Heart left ventricle (tissue), 13 donors: ENCODE results near the gene CYP39A1.

Experiments
- CTCF ChIP-seq, 12 donors: fragments of 200-600 bp; sonication (generic) in 4 of 12; IDR thresholded peaks; one replicate each; pipeline versions ENCODE4 v1.5.0 to v1.8.0; 2018 to 2022; ENCODE audit warnings: antibody characterized with exemption in 12 of 12, mild to moderate bottlenecking in 5 of 12
- POLR2A ChIP-seq, 2 donors: fragments of 450-650 bp; IDR thresholded peaks; one replicate each; pipeline ENCODE4 v1.6.1; 2017; ENCODE audit warnings: antibody characterized with exemption in 2 of 2, mild to moderate bottlenecking in 2 of 2, moderate library complexity in 2 of 2
- donor health status: ischemic (EF 13 %, LVEDD 7.1; RV severe dilation, severe dysfunction).
- donor health status: DM: no; HTN: yes; CAD: no.
- donor health status: DM: no; HTN: no; CAD: no.
- donor health status: ischemic (EF 25% LVEDD 6.9; RV normal size, moderate dysfunction).
- donor health status: ischemic (EF 25% LVEDD 5.7; RV mildly dilated, moderate dysfunction).
- donor health status: ischemic (EF 35%, LVEDD 5.7; RV mildly dilated, moderate dysfunction).
- donor health status: nonischemic (EF 11% LVEDD 7.7; RV severe dilation, severe dysfunction).
- donor health status: DM: yes; HTN: yes; CAD: no.
- donor health status: PGD.
- donor health status: ischemic (EF 29% LVEDD 5.4; RV normal size, mild dysfunction).
- donor health status: nonischemic (EF 23%, LVEDD 6.1; RV moderate dilation, normal function).

- no peak for TF ChIP-seq CTCF (IDR thresholded peaks at IDR 0.05)
- TF ChIP-seq POLR2A (IDR thresholded peaks at IDR 0.05), result no peak
These were observed 121.7 kb downstream of the CYP39A1 start for GRCh38 chr6:46530896-46531295.
